ENCODE data around the gene PCNX1.

PCNX1 gene

GRCh38 chr14:70890826-70891659, 16.2 kb upstream of the PCNX1 start:
- Histone ChIP-seq H3K4me3 (no peak overlapping the region), H3K27ac (no peak overlapping the region)
- DNase-seq (ENCODE audit: low spot score), result no peak
- no peak for TF ChIP-seq CTCF (IDR thresholded peaks at IDR 0.05)

- no peak for TF ChIP-seq CTCF (IDR thresholded peaks at IDR 0.05)
- no peak overlapping the region for H3K4me3 ChIP-seq
- H3K27ac ChIP-seq, result no peak overlapping the region
- no peak for DNase-seq (ENCODE audit: low spot score)
Measured at GRCh38 chr14:70891737-70892136, 15.5 kb upstream of the PCNX1 start.

GRCh38 chr14:70893062-70893845, 14.0 kb upstream of the PCNX1 start:
- Histone ChIP-seq H3K27ac (no peak overlapping the region), H3K4me3 (no peak overlapping the region)
- TF ChIP-seq CTCF (IDR thresholded peaks at IDR 0.05), result no peak
- DNase-seq (ENCODE audit: low spot score), result no peak

GRCh38 chr14:70893858-70894291, 13.4 kb upstream of the PCNX1 start:
- DNase-seq (ENCODE audit: low spot score), result no peak
- no peak overlapping the region for H3K4me3 ChIP-seq
- no peak for TF ChIP-seq CTCF (IDR thresholded peaks at IDR 0.05)
- H3K27ac ChIP-seq, result no peak overlapping the region

GRCh38 chr14:70894868-70895267, 12.4 kb upstream of the PCNX1 start:
- no peak for TF ChIP-seq CTCF (IDR thresholded peaks at IDR 0.05)
- Histone ChIP-seq H3K4me3 (no peak overlapping the region), H3K27ac (no peak overlapping the region)
- no peak for DNase-seq (ENCODE audit: low spot score)

- no peak for TF ChIP-seq CTCF (IDR thresholded peaks at IDR 0.05)
- H3K4me3 ChIP-seq, result no peak overlapping the region
- DNase-seq (ENCODE audit: low spot score), result no peak
- H3K27ac ChIP-seq, result no peak overlapping the region
Measured at GRCh38 chr14:70896317-70896716, 10.9 kb upstream of the PCNX1 start.
